Activated CD8-positive, alpha-beta T cell treated with anti-CD3 and anti-CD28 coated beads for 36 hours (primary cell): ENCODE measurements around the gene CYP2C19. TPM values are rescaled to one million over a fixed set of nuclear protein-coding genes. Genes with fewer than 3 reads are reported as not detected.
"Not testable (repeated sequence)": the region's sequence is repeated elsewhere in the genome, so short reads cannot be mapped to it uniquely, and the experiment has no call there.

ENCODE experiments used
- ATAC-seq: fragments of 200-7000 bp; cut with Tn5 transposase; one replicate; pipeline ENCODE4 v1.10.0; 2021; ENCODE audit warnings: mild to moderate bottlenecking, moderate library complexity
- CTCF ChIA-PET: fragments of 350-600 bp; sonication (Branson Sonifier 250); formaldehyde crosslinking; loops from one replicate; lab custom pipeline; 2021; ENCODE audit warnings: antibody characterized with exemption; lab: Charles Lee
- POLR2A ChIA-PET: fragments of 350-600 bp; sonication (Branson Sonifier 250); formaldehyde crosslinking; loops from one replicate; lab custom pipeline; 2021; ENCODE audit warnings: antibody characterized with exemption; lab: Charles Lee
- DNase-seq: peaks from one replicate; pipeline ENCODE4 v3.0.0-alpha.2; 2020
- H3K27ac Mint-ChIP-seq: one replicate; pipeline ENCODE4 v1.8.0; 2021; ENCODE audit warnings: mild to moderate bottlenecking, mixed read lengths
- H3K27me3 Mint-ChIP-seq: one replicate; pipeline ENCODE4 v1.8.0; 2021; ENCODE audit warnings: mixed read lengths
- H3K36me3 Mint-ChIP-seq: one replicate; pipeline ENCODE4 v1.8.0; 2021; ENCODE audit warnings: low read depth, mixed read lengths
- H3K4me1 Mint-ChIP-seq: one replicate; pipeline ENCODE4 v1.8.0; 2021; ENCODE audit warnings: low read depth, mixed read lengths
- H3K4me3 Mint-ChIP-seq: one replicate; pipeline ENCODE4 v1.8.0; 2021; ENCODE audit warnings: mild to moderate bottlenecking, moderate library complexity, mixed read lengths
- H3K9me3 Mint-ChIP-seq: one replicate; pipeline ENCODE4 v1.8.0; 2021; ENCODE audit warnings: mixed read lengths
- CTCF ChIP-seq: fragments of 200-600 bp; IDR thresholded peaks from one replicate; pipeline ENCODE4 v1.8.0; 2022; ENCODE audit warnings: antibody characterized with exemption, mild to moderate bottlenecking
- intact Hi-C: fragments of 100-400 bp; cut with micrococcal nuclease; formaldehyde crosslinking; loops from one replicate; pipeline ENCODE4 v1.10.0; 2022
- total RNA-seq, 2 experiments: library from RNA; stranded (reverse); gene quantifications; one replicate each; pipeline ENCODE4 v1.2.3, GENCODE V29; 2021

CYP2C19 gene
- total RNA-seq, 2 experiments from 2014 or later: not detected

GRCh38 chr10:94890264-94891022 lies 128.0 kb downstream of the CYP2C19 start:
- POLR2A ChIA-PET: no interaction called here

GRCh38 chr10:94898414-94898813 lies 135.9 kb downstream of the CYP2C19 start:
- H3K36me3 Mint-ChIP-seq, H3K4me1 Mint-ChIP-seq, H3K9me3 Mint-ChIP-seq, ATAC-seq, H3K4me3 Mint-ChIP-seq, POLR2A ChIA-PET, H3K27ac Mint-ChIP-seq, intact Hi-C loops, DNase-seq, H3K27me3 Mint-ChIP-seq, CTCF ChIA-PET: not testable (repeated sequence)

More at GRCh38 chr10:94890264-94891022, 128.0 kb downstream of the CYP2C19 start:
- Mint-ChIP-seq H3K36me3 (no peaks in the 10 kb centered on the region), H3K9me3 (peaks cover 1% of the 10 kb centered on the region), H3K27me3 (no peaks in the 10 kb centered on the region), H3K4me3 (no peak overlapping the region), H3K27ac (no peak overlapping the region), H3K4me1 (no peaks in the 10 kb centered on the region)
- CTCF ChIA-PET: no interaction called here
- no peak for ATAC-seq
- TF ChIP-seq CTCF: no peak
- no peak for DNase-seq
- intact Hi-C loops: no loop called here

- H3K4me1 Mint-ChIP-seq: no peaks in the 10 kb centered on the region
- ChIA-PET CTCF (interaction anchor here (1.5 kb wide), 1 partner anchor 24 kb away, joined by 4 read pairs; no protein-coding TSS in a partner anchor), POLR2A (no interaction called here)
- TF ChIP-seq CTCF: no peak
- H3K27me3 Mint-ChIP-seq: no peaks in the 10 kb centered on the region
- H3K36me3 Mint-ChIP-seq: no peaks in the 10 kb centered on the region
- DNase-seq (no peak), ATAC-seq (no peak)
- intact Hi-C loops: no loop called here
- no peak overlapping the region for H3K4me3 Mint-ChIP-seq
- H3K9me3 Mint-ChIP-seq: no peaks in the 10 kb centered on the region
- H3K27ac Mint-ChIP-seq: no peak overlapping the region
These were observed 139.6 kb downstream of the CYP2C19 start for GRCh38 chr10:94902080-94902479.

DNA sequence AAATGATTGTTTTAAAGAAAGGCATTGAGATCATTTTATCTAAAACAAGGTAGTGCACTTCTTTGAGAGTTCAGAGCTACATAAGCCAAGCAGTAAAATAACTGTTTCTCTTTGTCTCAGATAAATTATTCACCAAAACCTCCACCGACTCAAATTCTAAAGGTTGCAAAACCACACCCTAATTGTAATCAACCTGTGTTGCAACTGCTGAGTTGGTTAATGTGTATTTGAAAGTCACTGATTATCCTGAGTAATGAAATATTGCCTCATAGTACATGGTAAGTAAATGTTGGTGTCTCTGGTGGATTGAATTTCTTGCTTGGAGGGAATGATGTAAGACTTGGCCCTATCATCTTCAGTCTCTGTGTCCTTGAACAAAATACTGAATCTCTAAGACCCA lies 140.1 kb downstream of the CYP2C19 start:
- Mint-ChIP-seq H3K4me3 (no peak overlapping the region), H3K36me3 (no peaks in the 10 kb centered on the region), H3K4me1 (no peaks in the 10 kb centered on the region), H3K9me3 (no peaks in the 10 kb centered on the region), H3K27ac (no peak overlapping the region), H3K27me3 (no peaks in the 10 kb centered on the region)
- ChIA-PET CTCF (interaction anchor here (1.5 kb wide), 1 partner anchor 24 kb away, joined by 4 read pairs; no protein-coding TSS in a partner anchor), POLR2A (no interaction called here)
- no peak for ATAC-seq
- intact Hi-C loops: no loop called here
- no peak for DNase-seq
- TF ChIP-seq CTCF: no peak

Other genes starting within 250 kb of the CYP2C19 start
- gene HELLS, start 216.9 kb upstream of the CYP2C19 start, total RNA-seq: 100 to 1,000 TPM; 146 to 148 TPM
- not detected for gene CYP2C18, start 79.0 kb upstream of the CYP2C19 start, total RNA-seq
- not detected for gene CYP2C9, start 176.0 kb downstream of the CYP2C19 start, total RNA-seq